Endodermal cell (in vitro differentiated cells): Measurements from ENCODE around the gene KRT3. TPM values are rescaled to one million over a fixed set of nuclear protein-coding genes. Genes with fewer than 3 reads are reported as not detected.

Source experiments
- DNase-seq: peaks from one replicate; pipeline ENCODE4 v3.0.0-alpha.2; 2017
- H3K27ac ChIP-seq: 2 replicates; pipeline ENCODE4 v1.5.1; 2013; ENCODE audit warnings: mild to moderate bottlenecking, low read depth, low read length, moderate library complexity
- H3K27me3 ChIP-seq: 2 replicates; pipeline ENCODE4 v1.6.1; 2013; ENCODE audit warnings: mild to moderate bottlenecking, low read length, moderate library complexity; ENCODE audit not compliant: insufficient read depth, control insufficient read depth, poor library complexity, severe bottlenecking
- H3K36me3 ChIP-seq: 2 replicates; pipeline ENCODE4 v1.7.0; 2013; ENCODE audit warnings: mild to moderate bottlenecking, low read length, moderate library complexity; ENCODE audit not compliant: control insufficient read depth, insufficient read depth
- H3K4me1 ChIP-seq: one replicate; pipeline ENCODE4 v1.7.0; 2013; ENCODE audit warnings: low read length; ENCODE audit not compliant: control insufficient read depth, insufficient read depth
- H3K4me3 ChIP-seq: 2 replicates; pipeline ENCODE4 v1.5.1; 2013; ENCODE audit warnings: mild to moderate bottlenecking, low read length, moderate library complexity
- H3K9ac ChIP-seq: 2 replicates; pipeline ENCODE4 v1.6.1; 2013; ENCODE audit warnings: mild to moderate bottlenecking, low read length, moderate library complexity; ENCODE audit not compliant: poor library complexity, severe bottlenecking; ENCODE audit errors: extremely low read depth
- H3K9me3 ChIP-seq: 2 replicates; pipeline ENCODE4 v1.6.1; 2013; ENCODE audit warnings: mild to moderate bottlenecking, low read length, moderate library complexity; ENCODE audit not compliant: control insufficient read depth
- H3K27ac Mint-ChIP-seq: 2 replicates; pipeline ENCODE4 v1.8.0; 2020; ENCODE audit warnings: mixed read lengths
- H3K27me3 Mint-ChIP-seq: 2 replicates; pipeline ENCODE4 v1.8.0; 2021; ENCODE audit warnings: mild to moderate bottlenecking, mixed read lengths; ENCODE audit not compliant: insufficient read depth
- H3K36me3 Mint-ChIP-seq: 2 replicates; pipeline ENCODE4 v1.8.0; 2020; ENCODE audit warnings: low read depth, mixed read lengths
- H3K4me1 Mint-ChIP-seq: 2 replicates; pipeline ENCODE4 v1.8.0; 2020; ENCODE audit warnings: mixed read lengths
- H3K4me3 Mint-ChIP-seq: 2 replicates; pipeline ENCODE4 v1.8.0; 2020; ENCODE audit warnings: mild to moderate bottlenecking, moderate library complexity, mixed read lengths
- H3K9me3 Mint-ChIP-seq: 2 replicates; pipeline ENCODE4 v1.8.0; 2020; ENCODE audit warnings: mild to moderate bottlenecking, mixed read lengths
- CTCF ChIP-seq: fragments of 200-600 bp; sonication (generic); conservative IDR thresholded peaks from 2 replicates; pipeline ENCODE4 v1.5.0; 2021; ENCODE audit warnings: antibody characterized with exemption, mild to moderate bottlenecking
- WGBS, 2 experiments: methylation state at CpG; one replicate each; pipeline versions ENCODE4 v1.1.5 to v1.1.7; 2013; ENCODE audit warnings: missing lambda C conversion rate in 2 of 2, mixed read lengths in 1 of 2; ENCODE audit not compliant: insufficient coverage in 1 of 2, insufficient read length in 1 of 2; 5-methylcytosine and 5-hydroxymethylcytosine counted together
- total RNA-seq, 2 donors: library from RNA; stranded (reverse); fragmentation: NEBNext Ultra II Directional in 1 of 2; extraction: Animal tissue kit (Norgen Biotek cat#: 25700) in 1 of 2; gene quantifications; 2 replicates in 1 of 2; 3 replicates in 1 of 2; pipeline ENCODE4 v1.2.1, GENCODE V29; 2021

The KRT3 gene
- total RNA-seq, 2 donors from 2014 or later: not detected

GRCh38 chr12:52790427-52791270 lies 5.3 kb downstream of the KRT3 start:
- no peak overlapping the region for H3K27ac ChIP-seq
- Mint-ChIP-seq H3K9me3 (no peaks in the 10 kb centered on the region), H3K4me1 (no peaks in the 10 kb centered on the region), H3K27me3 (peaks cover 30% of the 10 kb centered on the region), H3K27ac (no peak overlapping the region), H3K36me3 (no peaks in the 10 kb centered on the region), H3K4me3 (peak overlapping the region; percentile 7)
- no peak overlapping the region for H3K9ac ChIP-seq
- H3K9me3 ChIP-seq: no peaks in the 10 kb centered on the region
- H3K27me3 ChIP-seq: no peaks in the 10 kb centered on the region
- peak; percentile 13 for TF ChIP-seq CTCF
- no peak for DNase-seq
- H3K4me1 ChIP-seq: no peaks in the 10 kb centered on the region
- H3K36me3 ChIP-seq: no peaks in the 10 kb centered on the region
- H3K4me3 ChIP-seq: no peak overlapping the region
- 89 to 92% methylated on average over 17 to 19 of the region's 19 CpGs for WGBS, 2 experiments

- Histone ChIP-seq H3K27me3 (no peaks in the 10 kb centered on the region), H3K4me1 (no peaks in the 10 kb centered on the region), H3K27ac (no peak overlapping the region), H3K36me3 (no peaks in the 10 kb centered on the region), H3K9me3 (no peaks in the 10 kb centered on the region), H3K9ac (no peak overlapping the region), H3K4me3 (no peak overlapping the region)
- no peak for TF ChIP-seq CTCF
- no peaks in the 10 kb centered on the region for H3K4me1 Mint-ChIP-seq
- H3K27ac Mint-ChIP-seq: no peak overlapping the region
- H3K9me3 Mint-ChIP-seq: no peaks in the 10 kb centered on the region
- no peaks in the 10 kb centered on the region for H3K36me3 Mint-ChIP-seq
- peak overlapping the region; percentile 7 for H3K4me3 Mint-ChIP-seq
- DNase-seq: peak; percentile 85
- WGBS, 2 experiments: 91 to 94% methylated on average over 39 to 50 of the region's 50 CpGs
- H3K27me3 Mint-ChIP-seq: peaks cover 30% of the 10 kb centered on the region
Measured at GRCh38 chr12:52789637-52790426, 6.1 kb downstream of the KRT3 start.

GRCh38 chr12:52788876-52789636 lies 6.9 kb downstream of the KRT3 start:
- no peak overlapping the region for H3K9ac ChIP-seq
- H3K9me3 ChIP-seq: no peaks in the 10 kb centered on the region
- no peaks in the 10 kb centered on the region for H3K27me3 ChIP-seq
- no peak overlapping the region for H3K27ac Mint-ChIP-seq
- H3K4me3 Mint-ChIP-seq: no peak overlapping the region
- 87 to 91% methylated on average over 8 to 11 of the region's 11 CpGs for WGBS, 2 experiments
- H3K9me3 Mint-ChIP-seq: no peaks in the 10 kb centered on the region
- DNase-seq: no peak
- H3K4me1 Mint-ChIP-seq: no peaks in the 10 kb centered on the region
- H3K27me3 Mint-ChIP-seq: peaks cover 27% of the 10 kb centered on the region
- H3K4me1 ChIP-seq: no peaks in the 10 kb centered on the region
- no peak overlapping the region for H3K4me3 ChIP-seq
- no peak for TF ChIP-seq CTCF
- no peaks in the 10 kb centered on the region for H3K36me3 Mint-ChIP-seq
- H3K36me3 ChIP-seq: no peaks in the 10 kb centered on the region
- no peak overlapping the region for H3K27ac ChIP-seq
